ENCODE results near the gene SKP1.

Gene SKP1

DNA sequence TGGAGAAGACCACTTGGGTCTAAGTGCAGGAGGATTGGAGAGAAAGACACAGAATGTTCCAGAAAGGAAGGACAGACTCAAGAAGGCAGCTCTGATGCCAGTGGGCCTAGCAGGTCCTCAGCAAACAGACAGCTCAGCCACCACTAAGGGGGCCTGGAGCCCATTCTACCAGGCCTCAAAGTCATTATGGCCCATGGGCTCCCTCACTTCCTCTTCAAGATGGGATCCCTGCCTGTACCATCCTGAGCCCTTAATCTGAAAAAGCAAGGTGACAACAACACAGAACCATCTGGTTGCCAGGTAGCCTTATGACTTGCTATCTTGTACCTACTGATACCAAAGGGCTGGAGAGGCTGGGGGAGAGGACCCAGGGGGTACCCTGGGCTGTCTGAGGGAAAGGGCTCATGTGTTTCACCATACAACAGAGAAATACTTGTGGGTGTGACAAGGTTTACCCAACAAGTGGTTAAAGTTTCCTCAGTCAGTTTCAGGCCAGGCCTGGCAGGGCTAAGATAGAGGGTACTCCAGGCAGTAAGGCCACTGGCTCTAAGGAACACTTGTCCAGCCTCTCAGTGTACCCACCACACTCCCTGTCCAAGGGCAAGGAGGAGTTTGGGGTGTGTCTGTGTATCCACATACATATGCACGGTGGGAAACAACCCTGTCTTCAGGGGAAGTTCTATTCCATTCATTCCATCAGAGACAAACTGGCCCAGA is 31.6 kb downstream of the SKP1 start:
- DNase-seq (ENCODE audit: extremely low spot score): no peak
- CTCF ChIA-PET: interaction anchor here (0.7 to 26.3 kb wide), 9 partner anchors 7 to 266 kb away, joined by 3 to 882 read pairs (median 5); no protein-coding TSS in a partner anchor
- TF ChIP-seq, protein P1, sequence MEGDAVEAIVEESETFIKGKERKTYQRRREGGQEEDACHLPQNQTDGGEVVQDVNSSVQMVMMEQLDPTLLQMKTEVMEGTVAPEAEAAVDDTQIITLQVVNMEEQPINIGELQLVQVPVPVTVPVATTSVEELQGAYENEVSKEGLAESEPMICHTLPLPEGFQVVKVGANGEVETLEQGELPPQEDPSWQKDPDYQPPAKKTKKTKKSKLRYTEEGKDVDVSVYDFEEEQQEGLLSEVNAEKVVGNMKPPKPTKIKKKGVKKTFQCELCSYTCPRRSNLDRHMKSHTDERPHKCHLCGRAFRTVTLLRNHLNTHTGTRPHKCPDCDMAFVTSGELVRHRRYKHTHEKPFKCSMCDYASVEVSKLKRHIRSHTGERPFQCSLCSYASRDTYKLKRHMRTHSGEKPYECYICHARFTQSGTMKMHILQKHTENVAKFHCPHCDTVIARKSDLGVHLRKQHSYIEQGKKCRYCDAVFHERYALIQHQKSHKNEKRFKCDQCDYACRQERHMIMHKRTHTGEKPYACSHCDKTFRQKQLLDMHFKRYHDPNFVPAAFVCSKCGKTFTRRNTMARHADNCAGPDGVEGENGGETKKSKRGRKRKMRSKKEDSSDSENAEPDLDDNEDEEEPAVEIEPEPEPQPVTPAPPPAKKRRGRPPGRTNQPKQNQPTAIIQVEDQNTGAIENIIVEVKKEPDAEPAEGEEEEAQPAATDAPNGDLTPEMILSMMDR (IDR thresholded peaks at IDR 0.05; ENCODE audit: control extremely low read depth, extremely low read depth, low read depth, missing control alignments): no peak
- POLR2A ChIA-PET: interaction anchor here (0.6 to 0.7 kb wide), 2 partner anchors 13 to 45 kb away, joined by 3 to 4 read pairs; no protein-coding TSS in a partner anchor

DNA sequence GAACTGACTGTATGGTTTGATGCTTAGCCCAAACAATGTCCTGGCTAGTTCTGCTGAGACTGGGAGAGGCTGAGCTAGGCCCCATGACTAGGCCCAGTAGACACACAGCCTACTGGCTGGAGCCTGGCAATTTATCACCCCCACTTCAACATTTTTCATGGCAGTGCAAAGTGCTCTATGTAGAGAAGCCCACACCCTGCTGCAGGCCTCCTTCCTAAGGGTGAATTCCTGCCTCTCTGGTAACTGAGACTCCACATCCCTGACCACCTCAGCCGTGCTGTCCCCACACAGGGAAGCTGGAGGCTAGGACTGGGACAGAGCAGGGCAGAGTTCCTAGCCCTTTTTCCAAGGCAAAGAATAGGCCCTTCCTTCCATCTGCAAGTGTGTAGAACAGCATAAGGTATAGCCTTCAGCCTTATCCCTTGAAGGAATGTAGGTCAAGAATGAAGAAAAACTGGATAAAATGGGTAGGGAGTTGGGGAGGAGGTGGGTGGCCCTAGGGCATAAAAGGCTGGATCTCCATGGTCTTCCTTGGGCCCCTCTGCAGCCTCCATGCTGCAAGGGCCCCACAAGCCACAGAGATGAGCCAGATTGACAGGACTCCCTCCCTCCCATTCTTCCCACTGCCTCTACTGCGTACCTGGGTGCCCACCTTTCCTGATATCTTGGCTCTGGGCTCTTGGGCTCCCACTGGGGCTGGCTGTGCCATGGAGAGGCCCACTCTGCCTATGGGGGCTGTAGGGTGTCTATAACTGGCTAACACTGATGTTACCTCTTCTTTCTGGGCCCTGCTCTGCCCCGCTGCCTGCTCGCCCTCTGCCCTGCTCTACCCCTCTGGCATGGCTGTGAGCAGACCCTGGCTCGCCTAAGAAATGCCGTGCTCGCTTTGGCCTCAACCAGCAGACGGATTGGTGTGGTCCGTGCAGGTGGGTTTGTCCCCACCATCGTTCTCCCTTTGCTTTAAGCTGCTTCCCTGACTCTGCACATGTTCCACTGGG is 32.5 kb downstream of the SKP1 start:
- POLR2A ChIA-PET: interaction anchor here (0.7 kb wide), 1 partner anchor 12 kb away, joined by 3 read pairs; no protein-coding TSS in a partner anchor
- TF ChIP-seq, protein P1 (IDR thresholded peaks at IDR 0.05; ENCODE audit: control extremely low read depth, extremely low read depth, low read depth, missing control alignments): no peak
- no peak for DNase-seq (ENCODE audit: extremely low spot score)

DNA sequence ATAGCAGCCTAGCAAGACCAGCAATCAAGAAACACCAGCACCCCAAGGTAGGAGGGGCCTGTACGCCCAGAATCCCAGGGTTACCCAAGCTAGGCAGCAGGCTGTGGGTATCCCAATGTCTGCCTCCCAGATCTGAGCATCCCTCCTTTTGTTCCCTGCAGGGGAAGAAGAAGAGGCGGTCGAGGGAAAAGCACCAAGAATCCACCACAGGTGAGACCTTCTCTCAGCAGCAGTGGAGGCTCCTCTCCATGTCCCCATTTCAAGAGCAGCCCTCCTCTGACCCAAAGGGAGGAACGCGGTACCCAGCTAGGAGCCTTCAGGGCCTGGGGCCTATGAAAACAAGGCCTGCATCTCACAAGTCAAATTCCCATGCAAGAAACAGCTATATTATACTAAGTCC is 33.3 kb downstream of the SKP1 start:
- TF ChIP-seq, protein P1 (IDR thresholded peaks at IDR 0.05; ENCODE audit: control extremely low read depth, extremely low read depth, low read depth, missing control alignments): no peak
- ChIA-PET CTCF (interaction anchor here (1.1 to 26.3 kb wide), 4 partner anchors 9 to 146 kb away, joined by 3 to 882 read pairs (median 6); no protein-coding TSS in a partner anchor), POLR2A (no interaction called here)
- no peak for DNase-seq (ENCODE audit: extremely low spot score)

More for the DNA sequence above, 32.5 kb downstream of the SKP1 start:
- CTCF ChIA-PET: interaction anchor here (1.1 to 26.3 kb wide), 7 partner anchors 6 to 145 kb away, joined by 3 to 882 read pairs (median 7); no protein-coding TSS in a partner anchor

DNA sequence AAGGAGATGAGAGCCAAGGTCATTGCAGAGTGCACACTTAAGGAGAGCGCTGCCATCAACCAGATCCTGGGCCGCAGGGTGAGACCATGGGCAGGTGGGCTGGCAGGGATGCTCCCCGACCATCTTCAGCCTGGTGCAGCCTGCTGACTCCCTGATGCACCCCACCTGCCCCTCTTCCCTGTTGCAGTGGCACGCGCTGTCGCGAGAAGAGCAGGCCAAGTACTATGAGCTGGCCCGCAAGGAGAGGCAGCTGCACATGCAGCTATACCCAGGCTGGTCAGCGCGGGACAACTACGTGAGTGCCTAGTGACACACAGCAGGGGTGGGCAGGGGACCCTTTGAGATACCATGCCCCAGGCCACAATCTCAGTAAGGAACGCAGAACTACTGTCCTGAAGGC is 33.9 kb downstream of the SKP1 start:
- TF ChIP-seq, protein P1 (IDR thresholded peaks at IDR 0.05; ENCODE audit: control extremely low read depth, extremely low read depth, low read depth, missing control alignments): no peak

DNA sequence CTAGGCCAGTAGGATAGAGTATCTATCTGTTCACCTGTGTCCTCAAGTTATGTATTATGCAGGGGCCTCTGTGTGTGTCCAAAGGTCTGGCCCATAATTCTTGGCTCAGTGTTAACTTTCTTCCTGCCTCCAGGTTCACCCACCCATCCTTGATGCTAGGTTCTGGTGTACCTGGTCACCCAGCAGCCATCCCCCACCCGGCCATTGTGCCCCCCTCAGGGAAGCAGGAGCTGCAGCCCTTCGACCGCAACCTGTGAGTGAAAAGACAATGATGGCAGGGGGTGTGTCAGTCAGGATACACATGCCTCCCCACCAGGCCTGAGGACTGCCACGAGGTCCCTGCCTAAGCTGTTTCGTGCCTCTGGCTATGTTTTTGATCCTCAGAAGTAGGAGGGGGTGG is 34.7 kb downstream of the SKP1 start:
- ChIA-PET CTCF (interaction anchor here (1.0 to 26.3 kb wide), 7 partner anchors 6 to 133 kb away, joined by 3 to 882 read pairs (median 13); no protein-coding TSS in a partner anchor), POLR2A (no interaction called here)
- TF ChIP-seq, protein P1 (IDR thresholded peaks at IDR 0.05; ENCODE audit: control extremely low read depth, extremely low read depth, low read depth, missing control alignments): no peak
- DNase-seq (ENCODE audit: extremely low spot score): no peak

More for the DNA sequence above, 33.9 kb downstream of the SKP1 start:
- POLR2A ChIA-PET: no interaction called here
- CTCF ChIA-PET: interaction anchor here (1.2 to 26.3 kb wide), 3 partner anchors 9 to 107 kb away, joined by 7 to 882 read pairs (median 22); no protein-coding TSS in a partner anchor
- DNase-seq (ENCODE audit: extremely low spot score): no peak
